ENCODE data around the gene TRAPPC12. TPM values are rescaled to one million over a fixed set of nuclear protein-coding genes. Genes with fewer than 3 reads are reported as not detected.

Gene TRAPPC12
- 43.0 and 68.3 TPM in 2 replicates for total RNA-seq

DNA sequence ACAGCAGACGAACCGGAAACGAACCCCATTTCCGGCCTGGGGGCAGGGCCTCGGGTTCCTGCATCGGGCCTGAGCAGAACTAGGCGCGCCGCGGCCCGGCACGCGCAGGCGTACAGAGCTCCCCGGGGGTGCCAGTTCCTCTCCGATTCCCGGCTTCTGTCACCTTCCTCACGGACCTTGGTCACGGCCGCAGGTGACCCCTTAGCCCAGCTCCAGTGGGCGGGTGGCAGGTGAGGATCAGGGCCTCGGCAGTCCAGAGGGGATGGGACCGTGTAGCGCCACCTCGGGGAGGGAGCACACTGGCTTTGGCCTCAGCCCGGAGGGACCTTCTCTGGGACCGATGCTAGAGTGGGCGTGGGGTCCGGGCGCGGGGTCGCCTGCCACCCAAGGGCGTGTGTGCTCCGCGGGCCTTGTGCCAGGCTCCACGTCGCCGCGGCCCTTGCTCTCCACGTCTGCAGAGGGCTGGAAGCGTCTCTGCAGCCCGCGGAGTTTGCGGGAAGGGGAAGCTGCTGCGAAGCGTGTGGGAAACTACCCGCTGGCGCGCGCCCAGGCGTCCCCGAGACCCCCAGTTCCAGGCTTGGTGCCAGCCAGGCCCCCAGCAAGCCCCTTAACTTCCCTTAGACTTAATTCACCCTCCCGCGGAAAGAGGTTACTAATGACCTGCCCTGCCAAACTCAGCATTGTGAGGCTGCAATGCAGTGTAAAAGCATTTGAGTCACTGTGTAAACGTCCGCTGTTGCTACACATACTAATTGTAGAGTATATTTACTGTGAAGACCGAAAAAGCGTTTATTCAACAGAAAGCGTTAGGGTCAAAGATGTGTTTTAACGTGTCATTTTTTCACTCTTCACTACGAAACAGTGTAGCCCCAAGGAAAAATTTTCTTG lies at the start of gene TRAPPC12:
TRAPPC12 (plus strand) TSS at position 48 of the 888 bp plus-strand sequence. CDS start 7,930 bp downstream, outside the sequence.

GRCh38 chr2:3377612-3378432 lies 1.7 kb upstream of the TRAPPC12 start, which contains the start of gene EIPR1:
EIPR1 (minus strand) TSS chr2:3377818; CDS start chr2:3377689, 129 bp downstream.

DNA sequence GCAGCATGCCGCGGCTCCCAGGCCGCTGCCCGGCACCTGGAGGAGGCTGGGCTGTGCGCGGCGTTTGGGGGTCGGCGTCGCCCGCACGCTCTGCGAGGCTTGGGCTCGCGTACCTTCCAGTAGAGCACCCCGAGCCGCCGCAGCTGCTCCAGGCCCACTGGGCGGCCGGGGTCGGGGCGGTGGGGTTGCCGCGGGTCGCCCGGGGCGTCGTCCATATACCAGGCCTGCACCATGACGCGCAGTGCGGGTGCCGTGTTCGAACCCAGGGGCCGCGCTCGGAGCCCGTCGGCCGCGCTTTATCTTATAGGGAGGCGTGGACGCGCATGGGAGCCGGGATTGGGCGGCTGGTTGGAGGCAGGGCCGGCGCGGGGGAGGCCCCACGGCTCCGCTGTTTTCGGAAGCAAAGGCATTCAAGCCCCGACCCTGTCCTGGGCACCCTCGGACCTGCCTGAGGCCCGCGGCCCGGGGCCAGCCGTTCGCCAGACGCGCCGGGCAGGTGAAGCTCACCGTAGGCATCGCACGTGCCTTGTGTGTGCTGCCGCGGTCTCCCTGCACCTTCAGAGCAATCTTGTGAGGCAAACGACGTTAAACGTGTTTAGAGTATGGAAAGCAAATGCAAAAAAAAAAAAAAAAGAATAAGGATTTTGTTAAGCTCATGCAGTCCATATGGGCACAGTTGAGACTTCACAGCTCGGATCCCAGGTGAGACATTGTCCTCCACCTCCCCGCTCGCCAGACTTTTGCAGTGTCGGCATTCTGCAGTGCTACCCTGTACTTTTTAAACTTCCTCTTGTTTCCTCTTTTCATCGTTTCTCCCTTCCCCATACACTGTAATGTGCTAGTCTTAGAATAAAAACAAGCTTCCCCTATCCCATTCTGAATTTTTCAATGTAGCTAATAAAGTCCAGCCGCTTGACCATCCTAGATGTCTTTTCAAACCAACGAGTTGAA lies 140.0 kb downstream of the TRAPPC12 start, which contains the start of gene ADI1:
ADI1 (minus strand) TSS at position 277 of the 951 bp plus-strand sequence; CDS start at position 233, 44 bp downstream.

Other genes starting within 250 kb of the TRAPPC12 start
- gene EIPR1, start 1.9 kb upstream of the TRAPPC12 start, total RNA-seq, result 34.3 and 46.5 TPM in 2 replicates
- gene ADI1, start 139.8 kb downstream of the TRAPPC12 start, total RNA-seq, result 35.3 and 40.1 TPM in 2 replicates
- 33.3 and 42.8 TPM in 2 replicates for gene RNASEH1, start 178.6 kb downstream of the TRAPPC12 start, total RNA-seq
- gene RPS7, start 195.6 kb downstream of the TRAPPC12 start, total RNA-seq, result 1,669 and 1,973 TPM in 2 replicates
- gene COLEC11, start 215.4 kb downstream of the TRAPPC12 start, total RNA-seq, result 0.65 TPM in 1 of 2 replicates, not detected in the other

Data from vein endothelial cell (primary cell).